HCT116 (cell line): Measurements from ENCODE around the gene LIN9. TPM values are rescaled to one million over a fixed set of nuclear protein-coding genes. Genes with fewer than 3 reads are reported as not detected.

ENCODE experiments used
- ATAC-seq: fragments of 200-7000 bp; cut with Tn5 transposase; 2 replicates; pipeline ENCODE4 v1.9.1; 2020; ENCODE audit warnings: mild to moderate bottlenecking, moderate library complexity
- BruUV-seq: library from RNA; stranded (reverse); fragments of 400-500 nt; replicated peaks from 2 replicates; lab custom pipeline; 2021; lab: Mats Ljungman, UMichigan
- CTCF ChIA-PET: fragments of 300-600 bp; sonication (Branson Sonifier 250); formaldehyde crosslinking; loops from one replicate; lab custom pipeline; 2021; ENCODE audit warnings: antibody characterized with exemption; lab: Charles Lee
- POLR2A ChIA-PET: fragments of 300-600, 350-600 bp; sonication (Branson Sonifier 250); formaldehyde crosslinking; loops from one replicate; lab custom pipeline; 2021; ENCODE audit warnings: antibody characterized with exemption; lab: Charles Lee
- RAD21 ChIA-PET, 2 experiments: fragments of 300-600 bp; sonication (Branson Sonifier 250); formaldehyde crosslinking; loops; one replicate each; lab custom pipeline; 2023; ENCODE audit warnings: low total read pairs in 2 of 2; ENCODE audit not compliant: uncharacterized antibody in 2 of 2, unreplicated experiment in 2 of 2, low non-redundant PET in 1 of 2; lab: Charles Lee
- DNase-seq: peaks from one replicate; pipeline ENCODE4 v3.0.0-alpha.2; 2010; ENCODE audit warnings: low read depth, low spot score
- H2AFZ ChIP-seq: fragments of 200-600 bp; shearing (Covaris generic), sonication (generic); 2 replicates; pipeline ENCODE4 v1.6.1; 2017; ENCODE audit warnings: low read depth, mixed run types, mixed read lengths, antibody characterized with exemption, low read length; ENCODE audit not compliant: poor library complexity, severe bottlenecking
- H3K27ac ChIP-seq: 2 replicates; pipeline ENCODE4 v1.5.1; 2012; ENCODE audit warnings: low read depth, low read length
- H3K27me3 ChIP-seq: fragments of 200-600 bp; sonication (generic); 2 replicates; pipeline ENCODE4 v1.6.1; 2016; ENCODE audit warnings: mixed run types, low read length, mixed read lengths; ENCODE audit not compliant: insufficient read depth
- H3K36me3 ChIP-seq, 2 experiments: fragments of 200-500 bp in 1 of 2; fragments of 200-600 bp in 1 of 2; sonication (Bioruptor generic) in 1 of 2; sonication (generic) in 1 of 2; 2 replicates each; pipeline versions ENCODE4 v1.5.1 to v1.6.1; 2014 to 2016; ENCODE audit warnings: low read length in 2 of 2, inconsistent platforms in 1 of 2, mixed read lengths in 1 of 2, mixed run types in 1 of 2; ENCODE audit not compliant: insufficient read depth in 2 of 2, control insufficient read depth in 1 of 2
- H3K4me1 ChIP-seq, 2 experiments: fragments of 200-600 bp in 1 of 2; sonication (generic) in 1 of 2; 2 replicates each; pipeline versions ENCODE4 v1.5.1 to v1.6.1; 2012 to 2017; ENCODE audit warnings: low read length in 2 of 2, inconsistent platforms in 1 of 2, mild to moderate bottlenecking in 1 of 2, mixed read lengths in 1 of 2, mixed run types in 1 of 2, moderate library complexity in 1 of 2; ENCODE audit not compliant: insufficient read depth in 2 of 2, control insufficient read depth in 1 of 2
- H3K4me2 ChIP-seq: fragments of 200-600 bp; sonication (generic); 2 replicates; pipeline ENCODE4 v1.6.1; 2017; ENCODE audit warnings: mixed run types, low read length, mixed read lengths
- H3K4me3 ChIP-seq, 2 experiments: fragments of 200-600 bp in 1 of 2; sonication (generic) in 1 of 2; replicated peaks in 1 of 2; 2 replicates each; pipeline ENCODE4 v1.5.1; 2011 to 2016; ENCODE audit warnings: low read length in 2 of 2, control low read depth in 1 of 2, low read depth in 1 of 2, mild to moderate bottlenecking in 1 of 2, mixed read lengths in 1 of 2, mixed run types in 1 of 2
- H3K79me2 ChIP-seq: fragments of 200-600 bp; sonication (generic); 2 replicates; pipeline ENCODE4 v1.6.1; 2017; ENCODE audit warnings: mild to moderate bottlenecking, mixed run types, low read length, moderate library complexity, mixed read lengths; ENCODE audit not compliant: insufficient read depth
- H3K9ac ChIP-seq: fragments of 200-600 bp; sonication (generic); 2 replicates; pipeline ENCODE4 v1.6.1; 2016; ENCODE audit warnings: low read length, mixed read lengths
- H3K9me2 ChIP-seq: fragments of 200-600 bp; sonication (generic), shearing (Covaris generic); 2 replicates; pipeline ENCODE4 v1.6.1; 2017; ENCODE audit warnings: mixed run types, mild to moderate bottlenecking, moderate library complexity; ENCODE audit not compliant: insufficient read depth
- H3K9me3 ChIP-seq, 2 experiments: fragments of 200-500 bp in 1 of 2; fragments of 200-600 bp in 1 of 2; sonication (Bioruptor generic) in 1 of 2; sonication (generic) in 1 of 2; 2 replicates each; pipeline ENCODE4 v1.6.1; 2014 to 2017; ENCODE audit warnings: low read length in 2 of 2, mixed read lengths in 2 of 2, inconsistent platforms in 1 of 2, low read depth in 1 of 2, mild to moderate bottlenecking in 1 of 2, mixed run types in 1 of 2, moderate library complexity in 1 of 2; ENCODE audit not compliant: control insufficient read depth in 1 of 2, insufficient read depth in 1 of 2
- H4K20me1 ChIP-seq: fragments of 200-600 bp; sonication (generic), shearing (Covaris generic); 2 replicates; pipeline ENCODE4 v1.6.1; 2017; ENCODE audit warnings: mixed run types, mild to moderate bottlenecking, moderate library complexity; ENCODE audit not compliant: insufficient read depth
- ELF1 ChIP-seq: IDR thresholded peaks from 2 replicates; pipeline ENCODE4 v1.6.1; 2012; ENCODE audit warnings: low read depth, borderline replicate concordance
- EZH2 ChIP-seq: fragments of 200-600 bp; sonication (generic); IDR thresholded peaks from 2 replicates; pipeline ENCODE4 v1.6.1; 2017; ENCODE audit warnings: antibody characterized with exemption, mixed run types
- EZH2phosphoT487 ChIP-seq: fragments of 200-600 bp; IDR thresholded peaks from 2 replicates; pipeline ENCODE4 v1.6.1; 2018; ENCODE audit warnings: antibody characterized with exemption, borderline replicate concordance
- FOSL1 ChIP-seq: IDR thresholded peaks from 2 replicates; pipeline ENCODE4 v1.6.1; 2012; ENCODE audit warnings: low read depth
- JUND ChIP-seq: IDR thresholded peaks from 2 replicates; pipeline ENCODE4 v1.6.1; 2012
- POLR2A ChIP-seq: IDR thresholded peaks from 2 replicates; pipeline ENCODE4 v1.7.0; 2011; ENCODE audit warnings: borderline replicate concordance; ENCODE audit not compliant: insufficient read depth, insufficient read length; ENCODE audit errors: extremely low read depth
- POLR2AphosphoS5 ChIP-seq: IDR thresholded peaks from 2 replicates; pipeline ENCODE4 v1.6.1; 2011; ENCODE audit warnings: mild to moderate bottlenecking, low read depth, low read length, moderate library complexity
- RAD21 ChIP-seq: IDR thresholded peaks from 2 replicates; pipeline ENCODE4 v1.6.1; 2012; ENCODE audit warnings: low read depth, mild to moderate bottlenecking
- REST ChIP-seq: IDR thresholded peaks from 2 replicates; pipeline ENCODE4 v1.6.1; 2012; ENCODE audit warnings: low read depth
- SP1 ChIP-seq: IDR thresholded peaks from 2 replicates; pipeline ENCODE4 v1.6.1; 2012; ENCODE audit warnings: low read depth
- TCF7L2 ChIP-seq: IDR thresholded peaks from 2 replicates; pipeline ENCODE4 v1.7.0; 2011; ENCODE audit warnings: borderline replicate concordance, inconsistent platforms; ENCODE audit not compliant: insufficient read depth, insufficient read length; ENCODE audit errors: extremely low read depth
- YY1 ChIP-seq: IDR thresholded peaks from 2 replicates; pipeline ENCODE4 v1.6.1; 2011; ENCODE audit warnings: low read length, low read depth, moderate library complexity, mild to moderate bottlenecking; ENCODE audit not compliant: insufficient replicate concordance; ENCODE audit errors: extremely low read depth
- ZBTB33 ChIP-seq: IDR thresholded peaks from 2 replicates; pipeline ENCODE4 v1.6.1; 2011; ENCODE audit warnings: mild to moderate bottlenecking, low read length, moderate library complexity; ENCODE audit not compliant: insufficient replicate concordance; ENCODE audit errors: extremely low read depth
- intact Hi-C: fragments of 100-400 bp; cut with micrococcal nuclease; formaldehyde crosslinking; loops from 2 replicates; pipeline ENCODE4 v1.10.0; 2022
- total RNA-seq: library from RNA; stranded (reverse); gene quantifications from one replicate; pipeline ENCODE4 v1.2.1, GENCODE V29; 2021; ENCODE audit not compliant: unreplicated experiment

LIN9 gene
- total RNA-seq, 1 experiment from 2014 or later, result 9.3 TPM

GRCh38 chr1:226293553-226293920 lies 15.4 kb downstream of the LIN9 start:
- Histone ChIP-seq H3K4me2 (no peak overlapping the region), H3K4me3 (no peak overlapping the region), H3K9me2 (no peaks in the 10 kb centered on the region), H3K27me3 (no peaks in the 10 kb centered on the region), H3K9ac (no peak overlapping the region), H3K36me3 (peaks cover 4 to 22% of the 10 kb centered on the region in 2 experiments; a peak in 3 of 4 replicates), H3K79me2 (no peaks in the 10 kb centered on the region), H3K27ac (no peak overlapping the region), H3K9me3 (no peaks in the 10 kb centered on the region), H4K20me1 (no peaks in the 10 kb centered on the region; the same call in 1 of the 2 replicates), H3K4me1 (no peaks in the 10 kb centered on the region), H2AFZ (no peak overlapping the region)
- ATAC-seq (no peak), DNase-seq (no peak)
- intact Hi-C loops, result no loop called here
- BruUV-seq, result no TSS peak
- ChIA-PET POLR2A (no interaction called here), CTCF (interaction anchor here (1.0 kb wide), 1 partner anchor 40 kb away, joined by 3 read pairs; no protein-coding TSS in a partner anchor), RAD21 (no interaction called here)
- TF ChIP-seq RAD21 (no peak), JUND (no peak), TCF7L2 (no peak)

- H2AFZ ChIP-seq, result no peak overlapping the region
- no peak overlapping the region for H3K4me2 ChIP-seq
- ATAC-seq (no peak), DNase-seq (no peak)
- H3K27ac ChIP-seq, result no peak overlapping the region
- H3K4me3 ChIP-seq, result no peak overlapping the region
- no peaks in the 10 kb centered on the region for H3K4me1 ChIP-seq
- CTCF ChIA-PET, result interaction anchor here (1.0 kb wide), 1 partner anchor 40 kb away, joined by 3 read pairs; no protein-coding TSS in a partner anchor
- H3K27me3 ChIP-seq, result no peaks in the 10 kb centered on the region
- no peaks in the 10 kb centered on the region for H3K79me2 ChIP-seq
- POLR2A ChIA-PET, result no interaction called here
- H3K9me3 ChIP-seq, result no peaks in the 10 kb centered on the region
- no peaks in the 10 kb centered on the region for H3K9me2 ChIP-seq
- intact Hi-C loops, result no loop called here
- H3K9ac ChIP-seq, result no peak overlapping the region
- BruUV-seq, result no TSS peak
- peaks cover 4 to 19% of the 10 kb centered on the region in 2 experiments; a peak in 3 of 4 replicates for H3K36me3 ChIP-seq
- RAD21 ChIA-PET, result no interaction called here
- no peaks in the 10 kb centered on the region; the same call in 1 of the 2 replicates for H4K20me1 ChIP-seq
- TF ChIP-seq ELF1 (no peak), SP1 (no peak), EZH2phosphoT487 (no peak), FOSL1 (no peak), ZBTB33 (no peak), POLR2AphosphoS5 (no peak), REST (no peak), RAD21 (no peak), POLR2A (no peak), EZH2 (no peak), YY1 (no peak)
These were observed 16.0 kb downstream of the LIN9 start for GRCh38 chr1:226292874-226293552.
